GM12878 (cell line): ENCODE data around the gene TBC1D23. TPM values are rescaled to one million over a fixed set of nuclear protein-coding genes. Genes with fewer than 3 reads are reported as not detected.

Experiments
- ATAC-seq: fragments of 200-7000 bp; cut with Tn5 transposase; 3 replicates; pipeline ENCODE4 v1.9.1; 2020; ENCODE audit warnings: mild to moderate bottlenecking, moderate library complexity
- BruUV-seq: library from RNA; stranded (reverse); fragments of 400-500 nt; replicated peaks from 2 replicates; lab custom pipeline; 2021; lab: Mats Ljungman, UMichigan
- CTCF ChIA-PET: fragments of 300-600 bp; sonication (Branson Sonifier 250); formaldehyde crosslinking; extraction: SDS; loops from one replicate; lab custom pipeline; 2021; ENCODE audit warnings: inconsistent platforms; lab: Yijun Ruan, JAX
- POLR2A ChIA-PET: fragments of 350-600 bp; formaldehyde crosslinking; extraction: SDS; loops from one replicate; lab custom pipeline; 2021; ENCODE audit warnings: inconsistent platforms; lab: Charles Lee
- RAD21 ChIA-PET: fragments of 300-600 bp; sonication (Branson Sonifier 250); formaldehyde crosslinking; loops from one replicate; lab custom pipeline; 2023; ENCODE audit warnings: antibody characterized with exemption; ENCODE audit not compliant: unreplicated experiment; lab: Charles Lee
- SMC1A ChIA-PET: fragments of 300-600 bp; sonication (Branson Sonifier 250); formaldehyde crosslinking; loops from one replicate; lab custom pipeline; 2023; ENCODE audit not compliant: unreplicated experiment, uncharacterized antibody; lab: Charles Lee
- DNase-seq: peaks from one replicate; pipeline ENCODE4 v3.0.0-alpha.2; 2011; ENCODE audit warnings: low read depth, low spot score
- FAIRE-seq: peaks from 3 replicates; lab custom pipeline; 2011; peaks lifted over from hg19 to GRCh38; lab: Jason Lieb, UNC
- H2AFZ ChIP-seq: 2 replicates; pipeline ENCODE4 v1.6.0; 2011; ENCODE audit warnings: low read depth, low read length, control low read depth; ENCODE audit not compliant: control insufficient read depth
- H3K27ac ChIP-seq: 2 replicates; pipeline ENCODE4 v1.5.1; 2011; ENCODE audit warnings: control low read depth; ENCODE audit not compliant: control insufficient read depth, insufficient read depth
- H3K27me3 ChIP-seq, 2 experiments: replicated peaks in 1 of 2; 2 replicates each; pipeline versions ENCODE4 v1.6.0 to v1.6.1; 2011; ENCODE audit warnings: low read length in 1 of 2; ENCODE audit not compliant: control insufficient read depth in 2 of 2, insufficient read depth in 2 of 2
- H3K36me3 ChIP-seq, 2 experiments: 2 replicates each; pipeline ENCODE4 v1.5.1; 2011; ENCODE audit warnings: low read length in 1 of 2; ENCODE audit not compliant: control insufficient read depth in 2 of 2, insufficient read depth in 2 of 2
- H3K4me1 ChIP-seq: 2 replicates; pipeline ENCODE4 v1.6.1; 2011; ENCODE audit warnings: mild to moderate bottlenecking, low read length, moderate library complexity, mixed read lengths; ENCODE audit not compliant: control insufficient read depth, insufficient read depth
- H3K4me2 ChIP-seq: 2 replicates; pipeline ENCODE4 v1.6.0; 2011; ENCODE audit warnings: control low read depth; ENCODE audit not compliant: control insufficient read depth, insufficient read depth
- H3K4me3 ChIP-seq: fragments of 200-600 bp; sonication (generic); 2 replicates; pipeline ENCODE4 v1.5.1; 2016
- H3K79me2 ChIP-seq: 2 replicates; pipeline ENCODE4 v1.6.0; 2011; ENCODE audit warnings: low read length; ENCODE audit not compliant: control insufficient read depth, insufficient read depth
- H3K9ac ChIP-seq: 2 replicates; pipeline ENCODE4 v1.8.0; 2011; ENCODE audit warnings: low read length, control low read depth, mixed read lengths; ENCODE audit not compliant: control insufficient read depth, insufficient read depth
- H3K9me3 ChIP-seq: replicated peaks from 3 replicates; pipeline ENCODE4 v1.5.1; 2011; ENCODE audit warnings: mild to moderate bottlenecking, low read length; ENCODE audit not compliant: control insufficient read depth, insufficient read depth
- H4K20me1 ChIP-seq: 2 replicates; pipeline ENCODE4 v1.6.0; 2011; ENCODE audit not compliant: control insufficient read depth, insufficient read depth
- CREM ChIP-seq: IDR thresholded peaks from 2 replicates; pipeline ENCODE4 v1.6.1; 2014; ENCODE audit warnings: antibody characterized with exemption, low read depth
- EZH2 ChIP-seq: IDR thresholded peaks from 2 replicates; pipeline ENCODE4 v1.6.1; 2012; ENCODE audit warnings: low read depth, mild to moderate bottlenecking, control low read depth, inconsistent platforms, low read length, borderline replicate concordance; ENCODE audit not compliant: control insufficient read depth
- NFXL1 ChIP-seq: fragments of 450-650 bp; IDR thresholded peaks from 2 replicates; pipeline ENCODE4 v1.6.1; 2017; ENCODE audit warnings: antibody characterized with exemption, mild to moderate bottlenecking, borderline replicate concordance
- SIX5 ChIP-seq: IDR thresholded peaks from 2 replicates; pipeline ENCODE4 v1.6.1; 2011; ENCODE audit warnings: mild to moderate bottlenecking, low read depth, low read length, moderate library complexity; ENCODE audit not compliant: severe bottlenecking
- ZBTB11 ChIP-seq: fragments of 450-650 bp; formaldehyde crosslinking; IDR thresholded peaks from 2 replicates; pipeline ENCODE4 v1.5.0; 2022; ENCODE audit warnings: mild to moderate bottlenecking, missing genetic modification characterization
- ZBTB40 ChIP-seq: fragments of 450-650 bp; IDR thresholded peaks from 2 replicates; pipeline ENCODE4 v1.6.1; 2016; ENCODE audit warnings: mild to moderate bottlenecking, moderate library complexity, borderline replicate concordance
- ZSCAN29 ChIP-seq: fragments of 450-650 bp; IDR thresholded peaks from 2 replicates; pipeline ENCODE4 v1.6.1; 2017; ENCODE audit warnings: mild to moderate bottlenecking, moderate library complexity
- WGBS: methylation state at CpG from one replicate; pipeline ENCODE4 v1.1.6; 2016; ENCODE audit warnings: low lambda C conversion rate; ENCODE audit not compliant: insufficient replicate concordance, insufficient coverage; ENCODE audit errors: missing lambda C conversion rate; 5-methylcytosine and 5-hydroxymethylcytosine counted together
- in situ Hi-C: fragments of 300-500 bp; cut with MboI; formaldehyde crosslinking; loops from 9 replicates; pipeline ENCODE4 v1.14.3; 2018; ENCODE audit warnings: mixed read lengths
- intact Hi-C: fragments of 100-400 bp; cut with micrococcal nuclease; formaldehyde crosslinking; loops from one replicate; pipeline ENCODE4 v1.14.2; 2022; ENCODE audit not compliant: unreplicated experiment
- polyA plus RNA-seq, 11 experiments: library from polyadenylated mRNA; depleted of rRNA in 4 of 11; unstranded in 6 of 11; stranded (reverse) in 5 of 11; fragments of >200 nt; fragmentation: Nextera tagmentation in 4 of 11; fragmentation: Illumina TruSeq in 1 of 11; extraction: Ambion mirVana in 4 of 11; extraction: Trizol in 1 of 11; gene quantifications; 1 replicate in 1 of 11; 2 replicates in 10 of 11; pipeline versions ENCODE4 v1.2.1 to v1.2.3, GENCODE V29; 2011 to 2016; ENCODE audit warnings: inconsistent platforms in 2 of 11, missing spikeins in 2 of 11, low read depth in 1 of 11
- total RNA-seq, 4 experiments: library from RNA; depleted of rRNA in 3 of 4; stranded (reverse); fragments of >200 nt in 3 of 4; fragmentation: Illumina TruSeq in 1 of 4; extraction: Trizol in 1 of 4; gene quantifications; 2 replicates each; pipeline versions ENCODE4 v1.2.1 to v1.2.3, GENCODE V29; 2013 to 2021
- TF ChIP-seq, protein P1 (sequence below): IDR thresholded peaks from 2 replicates; pipeline ENCODE4 v1.6.1; 2012; ENCODE audit warnings: low read depth, low read length, improper control_type of control experiment

Gene TBC1D23
- total and polyA plus RNA-seq, 10 of the 15 experiments (the other 5 are each of a cell fraction or from before 2014, with no cell fraction given) = 8.2 to 23.2 (median 16.6) TPM

GRCh38 chr3:100226712-100227429, 33.9 kb upstream of the TBC1D23 start:
- Histone ChIP-seq H3K4me3 (no peak overlapping the region), H4K20me1 (no peaks in the 10 kb centered on the region), H3K9ac (no peak overlapping the region), H3K27me3 (no peaks in the 10 kb centered on the region), H2AFZ (no peak overlapping the region), H3K9me3 (no peaks in the 10 kb centered on the region), H3K27ac (no peak overlapping the region), H3K4me2 (no peak overlapping the region), H3K36me3 (no peaks in the 10 kb centered on the region), H3K4me1 (no peaks in the 10 kb centered on the region), H3K79me2 (no peaks in the 10 kb centered on the region)
- no TSS peak for BruUV-seq
- ATAC-seq = no peak
- TF ChIP-seq EZH2 = no peak
- no peak for DNase-seq
- intact Hi-C loops (no loop called here), in situ Hi-C loops (no loop called here)
- WGBS = 48% methylated on average over 6 of the region's 6 CpGs
- FAIRE-seq = no peak
- ChIA-PET POLR2A (no interaction called here), SMC1A (no interaction called here), CTCF (interaction anchor here (0.6 kb wide), 1 partner anchor 8 kb away, joined by 4 read pairs; no protein-coding TSS in a partner anchor), RAD21 (no interaction called here)

DNA sequence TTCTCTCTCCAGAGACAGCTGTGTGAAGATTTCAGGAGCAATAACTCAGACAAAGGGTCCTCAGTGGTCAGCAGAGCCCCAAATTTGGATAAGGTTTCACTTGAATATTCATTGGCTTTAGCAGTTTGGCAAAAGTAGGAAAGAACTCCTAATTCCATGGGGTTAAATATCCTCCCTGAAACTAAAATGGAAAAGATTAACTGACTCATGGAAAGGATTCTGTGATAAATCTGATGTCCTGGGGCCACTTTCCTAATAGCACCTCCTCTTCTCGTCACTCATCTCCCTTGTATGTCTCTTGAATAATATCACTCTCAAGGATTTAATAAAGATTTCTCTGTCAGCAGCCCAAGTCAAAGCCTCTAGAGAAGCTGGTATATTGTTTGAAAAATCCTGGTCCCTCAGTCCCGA, 33.3 kb upstream of the TBC1D23 start:
- BruUV-seq = no TSS peak
- no peak for FAIRE-seq
- TF ChIP-seq ZBTB11 (CRISPR knock-in tag) (no peak), CREM (no peak), SIX5 (no peak), ZBTB40 (no peak), ZSCAN29 (no peak), NFXL1 (no peak)
- TF ChIP-seq, protein P1, sequence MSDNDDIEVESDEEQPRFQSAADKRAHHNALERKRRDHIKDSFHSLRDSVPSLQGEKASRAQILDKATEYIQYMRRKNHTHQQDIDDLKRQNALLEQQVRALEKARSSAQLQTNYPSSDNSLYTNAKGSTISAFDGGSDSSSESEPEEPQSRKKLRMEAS = no peak

More for the DNA sequence above, 33.3 kb upstream of the TBC1D23 start:
- Histone ChIP-seq H3K36me3 (no peaks in the 10 kb centered on the region), H3K4me2 (no peak overlapping the region), H2AFZ (no peak overlapping the region), H3K9me3 (no peaks in the 10 kb centered on the region), H3K27ac (no peak overlapping the region), H3K4me3 (no peak overlapping the region), H4K20me1 (no peaks in the 10 kb centered on the region), H3K27me3 (no peaks in the 10 kb centered on the region), H3K4me1 (no peaks in the 10 kb centered on the region), H3K79me2 (no peaks in the 10 kb centered on the region), H3K9ac (no peak overlapping the region)
- RAD21 ChIA-PET = no interaction called here
- CTCF ChIA-PET = interaction anchor here (0.5 kb wide), 1 partner anchor 1676 kb away, joined by 5 read pairs; no protein-coding TSS in a partner anchor
- in situ Hi-C loops (no loop called here), intact Hi-C loops (no loop called here)
- POLR2A ChIA-PET = no interaction called here
- SMC1A ChIA-PET = no interaction called here
- no peak for DNase-seq
- 61% methylated on average over 2 of the region's 2 CpGs for WGBS
- ATAC-seq = no peak
